Mesenchymal stem cell (in vitro differentiated cells and primary cell): Measurements from ENCODE around the gene TIGD3.

Experiments used
- DNase-seq: peaks from one replicate; pipeline ENCODE4 v3.0.0-alpha.2; 2013
- H2AFZ ChIP-seq: one replicate; pipeline ENCODE4 v1.6.1; 2013; ENCODE audit warnings: low read depth, mild to moderate bottlenecking, control low read depth, inconsistent platforms, low read length, moderate library complexity
- H2AK5ac ChIP-seq: 2 replicates; pipeline ENCODE4 v1.6.1; 2013; ENCODE audit warnings: low read length, moderate library complexity, mild to moderate bottlenecking, inconsistent platforms; ENCODE audit not compliant: severe bottlenecking
- H2BK120ac ChIP-seq: one replicate; pipeline ENCODE4 v1.6.1; 2013; ENCODE audit warnings: low read depth, mild to moderate bottlenecking, inconsistent platforms, low read length, moderate library complexity
- H2BK12ac ChIP-seq, 2 experiments: one replicate each; pipeline ENCODE4 v1.6.1; 2013; ENCODE audit warnings: inconsistent platforms in 2 of 2, low read length in 2 of 2, mild to moderate bottlenecking in 2 of 2, moderate library complexity in 2 of 2, control low read depth in 1 of 2
- H2BK15ac ChIP-seq: one replicate; pipeline ENCODE4 v1.6.1; 2013; ENCODE audit warnings: mild to moderate bottlenecking, low read depth, inconsistent platforms; ENCODE audit not compliant: poor library complexity, severe bottlenecking
- H2BK5ac ChIP-seq: 2 replicates; pipeline ENCODE4 v1.6.1; 2013; ENCODE audit warnings: low read depth, mild to moderate bottlenecking, low read length, control low read depth, inconsistent platforms; ENCODE audit not compliant: poor library complexity, severe bottlenecking
- H3K14ac ChIP-seq, 2 experiments: one replicate each; pipeline ENCODE4 v1.6.1; 2013; ENCODE audit warnings: inconsistent platforms in 2 of 2, low read length in 2 of 2, control low read depth in 1 of 2, mild to moderate bottlenecking in 1 of 2, moderate library complexity in 1 of 2
- H3K18ac ChIP-seq, 2 experiments: one replicate each; pipeline ENCODE4 v1.6.1; 2013; ENCODE audit warnings: inconsistent platforms in 2 of 2, low read length in 2 of 2, control low read depth in 1 of 2, low read depth in 1 of 2, mild to moderate bottlenecking in 1 of 2
- H3K23ac ChIP-seq, 2 experiments: one replicate each; pipeline ENCODE4 v1.6.1; 2013; ENCODE audit warnings: inconsistent platforms in 2 of 2, low read length in 2 of 2, mild to moderate bottlenecking in 2 of 2, moderate library complexity in 2 of 2, control low read depth in 1 of 2
- H3K27ac ChIP-seq: 2 replicates; pipeline ENCODE4 v1.5.1; 2013; ENCODE audit warnings: mild to moderate bottlenecking, moderate library complexity, low read length, control low read depth, inconsistent platforms; ENCODE audit not compliant: poor library complexity, severe bottlenecking
- H3K27me3 ChIP-seq, 2 experiments: 2 replicates each; pipeline versions ENCODE4 v1.6.1 to v1.7.0; 2013; ENCODE audit warnings: low read length in 2 of 2, mild to moderate bottlenecking in 2 of 2, moderate library complexity in 2 of 2, control low read depth in 1 of 2, inconsistent platforms in 1 of 2; ENCODE audit not compliant: control insufficient read depth in 1 of 2, insufficient read depth in 1 of 2
- H3K36me3 ChIP-seq, 2 experiments: 2 replicates each; pipeline versions ENCODE4 v1.6.1 to v1.7.0; 2013; ENCODE audit warnings: low read length in 2 of 2, control low read depth in 1 of 2, inconsistent platforms in 1 of 2, low read depth in 1 of 2, mild to moderate bottlenecking in 1 of 2; ENCODE audit not compliant: insufficient read depth in 2 of 2, control insufficient read depth in 1 of 2
- H3K4ac ChIP-seq, 2 experiments: one replicate each; pipeline ENCODE4 v1.6.1; 2013; ENCODE audit warnings: inconsistent platforms in 2 of 2, low read length in 2 of 2, mild to moderate bottlenecking in 2 of 2, moderate library complexity in 2 of 2, control low read depth in 1 of 2, low read depth in 1 of 2
- H3K4me1 ChIP-seq: 2 replicates; pipeline ENCODE4 v1.6.1; 2013; ENCODE audit warnings: low read depth, low read length, control low read depth; ENCODE audit not compliant: control insufficient read depth, insufficient read depth
- H3K4me2 ChIP-seq: 2 replicates; pipeline ENCODE4 v1.6.1; 2013; ENCODE audit warnings: low read length, mild to moderate bottlenecking, inconsistent platforms; ENCODE audit not compliant: poor library complexity, severe bottlenecking
- H3K4me3 ChIP-seq, 2 experiments: 2 replicates each; pipeline versions ENCODE4 v1.5.1 to v1.7.0; 2013; ENCODE audit warnings: low read length in 2 of 2, mild to moderate bottlenecking in 2 of 2, control low read depth in 1 of 2, low read depth in 1 of 2; ENCODE audit not compliant: insufficient read depth in 1 of 2
- H3K79me1 ChIP-seq: replicated peaks from 2 replicates; pipeline ENCODE4 v1.6.1; 2013; ENCODE audit warnings: mild to moderate bottlenecking, control low read depth, low read length, inconsistent platforms; ENCODE audit not compliant: poor library complexity, severe bottlenecking
- H3K9ac ChIP-seq: 2 replicates; pipeline ENCODE4 v1.7.0; 2013; ENCODE audit warnings: mild to moderate bottlenecking, low read length, moderate library complexity
- H3K9me3 ChIP-seq: 2 replicates; pipeline ENCODE4 v1.7.0; 2013; ENCODE audit warnings: mild to moderate bottlenecking, low read length; ENCODE audit not compliant: control insufficient read depth
- H4K8ac ChIP-seq: one replicate; pipeline ENCODE4 v1.6.1; 2013; ENCODE audit warnings: inconsistent platforms, mild to moderate bottlenecking, low read length, moderate library complexity
- H4K91ac ChIP-seq: one replicate; pipeline ENCODE4 v1.6.1; 2013; ENCODE audit warnings: mild to moderate bottlenecking, low read length, inconsistent platforms
- WGBS: methylation state at CpG from one replicate; pipeline ENCODE4 v1.1.7; 2013; ENCODE audit warnings: mixed read lengths; 5-methylcytosine and 5-hydroxymethylcytosine counted together

TIGD3 gene

DNA sequence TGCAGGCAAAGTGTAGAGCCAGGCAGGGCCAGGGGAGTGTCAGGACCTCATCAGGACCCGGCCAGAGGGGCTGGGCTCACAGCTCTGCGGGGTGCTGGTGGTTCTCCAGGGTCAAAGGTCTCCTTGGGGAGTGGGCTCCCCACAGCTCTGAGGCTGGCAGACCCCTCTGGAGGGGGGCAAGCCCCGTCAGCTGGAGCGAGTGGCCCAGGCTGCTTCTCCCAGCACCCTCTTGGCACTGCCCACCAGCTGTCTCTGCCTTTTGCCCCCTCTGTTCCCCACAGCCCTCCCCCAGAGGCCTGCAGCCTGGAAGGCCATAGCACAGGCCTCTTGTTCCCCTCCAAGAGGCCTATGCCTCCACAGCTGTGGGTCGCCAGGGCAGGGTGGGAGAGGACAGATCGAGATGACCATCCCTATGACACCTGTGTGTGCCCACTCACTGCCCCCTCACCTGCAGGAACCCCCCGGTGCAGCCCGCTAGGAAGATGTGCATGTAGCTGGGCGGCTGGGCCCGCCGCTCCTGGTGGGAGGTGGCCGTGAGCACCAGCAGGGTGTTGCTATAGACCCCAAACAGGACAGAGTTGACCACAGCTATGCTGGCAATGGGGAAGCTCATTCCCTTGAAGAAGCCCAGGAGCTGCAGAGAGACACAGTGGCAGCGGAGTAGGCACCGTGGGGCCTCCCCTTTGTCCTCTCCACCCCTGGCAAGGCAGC is 24.5 kb downstream of the TIGD3 start:
- Histone ChIP-seq H3K18ac (peak overlapping the region; percentile 7 to 63), H3K23ac (peak overlapping the region in 1 of 2 experiments; percentile 19), H4K91ac (peak overlapping the region; percentile 74), H4K8ac (no peak overlapping the region), H3K27ac (no peak overlapping the region), H3K79me1 (peaks cover 11% of the 10 kb centered on the region), H3K27me3 (no peaks in the 10 kb centered on the region), H3K4me3 (no peak overlapping the region), H3K4ac (peak overlapping the region in 1 of 2 experiments; percentile 15), H3K36me3 (no peaks in the 10 kb centered on the region), H3K4me1 (peaks cover 51% of the 10 kb centered on the region), H3K4me2 (no peak overlapping the region), H2AK5ac (peak overlapping the region; percentile 40), H3K14ac (no peak overlapping the region), H2BK15ac (no peak overlapping the region), H2BK12ac (peak overlapping the region; percentile 38 to 88), H2AFZ (no peak overlapping the region), H2BK5ac (no peak overlapping the region), H2BK120ac (no peak overlapping the region), H3K9ac (no peak overlapping the region), H3K9me3 (no peaks in the 10 kb centered on the region)
- no peak for DNase-seq
- 93% methylated on average over 14 of the region's 14 CpGs for WGBS

DNA sequence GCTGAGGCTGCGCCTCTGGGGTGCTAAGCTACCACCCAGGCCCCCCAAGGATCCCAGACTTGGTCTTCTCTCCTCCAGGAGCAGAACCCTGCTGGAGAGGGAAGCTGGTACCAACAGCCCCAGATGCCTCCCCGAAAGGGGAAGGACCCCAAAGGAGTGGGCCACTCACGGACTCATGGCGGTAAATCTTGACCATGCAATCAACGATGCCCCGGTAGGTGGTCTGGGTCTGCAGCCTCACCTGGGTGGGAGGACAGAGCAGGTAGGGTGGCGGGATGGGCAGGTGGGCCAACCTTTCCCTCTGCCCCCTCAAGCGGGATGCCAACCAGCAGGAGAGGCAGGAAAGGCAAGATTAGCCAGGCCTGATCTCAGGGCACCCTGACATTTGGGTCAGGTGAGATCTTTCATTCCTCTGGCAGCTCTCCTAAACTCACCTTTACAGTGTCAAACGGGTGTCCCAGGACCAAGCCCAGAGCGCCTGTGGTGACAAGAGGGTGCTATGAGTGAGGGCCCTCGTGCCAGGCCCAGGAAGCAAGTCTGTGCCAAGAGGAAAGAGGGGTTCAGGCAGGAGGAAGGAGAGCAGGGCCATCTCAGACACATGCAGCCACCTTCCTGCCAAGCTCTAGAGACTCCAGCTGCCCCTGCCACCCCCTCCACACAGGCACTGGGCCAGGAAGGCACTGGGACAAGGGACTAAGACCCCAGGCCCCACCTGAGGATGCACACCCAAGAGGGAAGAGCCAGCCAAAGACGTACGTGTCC is 25.3 kb downstream of the TIGD3 start:
- 92% methylated on average over 11 of the region's 13 CpGs for WGBS
- Histone ChIP-seq H4K8ac (no peak overlapping the region), H3K18ac (peak overlapping the region in 1 of 2 experiments; percentile 63), H3K4me1 (peaks cover 52% of the 10 kb centered on the region), H4K91ac (peak overlapping the region; percentile 43), H3K4ac (peak overlapping the region in 1 of 2 experiments; percentile 26), H2BK5ac (no peak overlapping the region), H2AFZ (no peak overlapping the region), H3K4me3 (no peak overlapping the region), H3K23ac (peak overlapping the region in 1 of 2 experiments; percentile 19), H2BK12ac (peak overlapping the region; percentile 12 to 98), H3K14ac (peak overlapping the region in 1 of 2 experiments; percentile 44), H3K9me3 (no peaks in the 10 kb centered on the region), H3K9ac (no peak overlapping the region), H3K27me3 (no peaks in the 10 kb centered on the region), H3K4me2 (no peak overlapping the region), H2AK5ac (peak overlapping the region; percentile 38), H2BK15ac (peak overlapping the region; percentile 95), H2BK120ac (peak overlapping the region; percentile 56), H3K27ac (no peak overlapping the region), H3K36me3 (no peaks in the 10 kb centered on the region), H3K79me1 (peaks cover 11% of the 10 kb centered on the region)
- no peak for DNase-seq

DNA sequence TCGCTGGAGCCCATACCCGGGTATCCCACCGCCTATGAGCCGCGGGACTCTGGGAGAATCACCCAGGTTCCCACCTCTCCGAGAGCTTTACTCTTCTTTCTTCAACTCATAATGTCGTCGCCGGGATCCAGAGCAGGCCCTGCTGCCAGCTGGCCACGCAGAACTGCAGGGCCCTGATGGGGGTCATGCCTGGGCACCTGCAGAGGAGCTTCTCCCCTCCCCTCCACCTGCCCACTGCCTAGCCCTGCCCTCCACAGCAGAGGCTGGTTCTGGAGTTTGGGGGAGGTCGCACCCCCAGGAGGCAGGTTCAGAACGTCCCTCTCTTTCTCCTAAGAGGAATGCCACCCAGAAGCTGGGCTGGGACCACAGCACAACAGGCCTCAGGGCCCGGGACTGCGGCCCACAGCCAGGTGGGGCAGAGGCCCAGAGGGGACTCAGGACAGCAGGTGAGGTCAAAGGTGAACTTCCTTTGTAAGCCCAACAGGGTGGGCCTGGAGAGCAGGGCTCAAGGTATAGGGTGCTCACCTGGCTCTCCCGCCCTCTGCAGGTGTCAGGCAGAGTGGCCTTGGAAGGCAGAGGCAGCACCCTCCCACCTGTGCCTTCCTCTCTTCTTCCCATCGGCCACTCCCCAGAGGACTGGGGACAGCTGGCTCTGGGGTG is 26.0 kb downstream of the TIGD3 start:
- H4K8ac ChIP-seq: peak overlapping the region; percentile 37
- H3K27ac ChIP-seq: no peak overlapping the region
- peaks cover 11% of the 10 kb centered on the region for H3K79me1 ChIP-seq
- H3K9ac ChIP-seq: no peak overlapping the region
- peak overlapping the region in 1 of 2 experiments; percentile 93 for H3K14ac ChIP-seq
- H3K4ac ChIP-seq: peak overlapping the region in 1 of 2 experiments; percentile 26
- 96% methylated on average over 16 of the region's 16 CpGs for WGBS
- DNase-seq: no peak
- peak overlapping the region; percentile 8 to 13 for H3K18ac ChIP-seq
- no peak overlapping the region for H3K23ac ChIP-seq
- H2BK12ac ChIP-seq: peak overlapping the region; percentile 49 to 98
- H2AK5ac ChIP-seq: peak overlapping the region; percentile 80
- H3K4me1 ChIP-seq: peaks cover 57% of the 10 kb centered on the region
- no peak overlapping the region for H3K4me3 ChIP-seq
- H3K27me3 ChIP-seq: no peaks in the 10 kb centered on the region
- no peaks in the 10 kb centered on the region for H3K36me3 ChIP-seq
- H4K91ac ChIP-seq: peak overlapping the region; percentile 90
- no peak overlapping the region for H2AFZ ChIP-seq
- H3K4me2 ChIP-seq: no peak overlapping the region
- H3K9me3 ChIP-seq: no peaks in the 10 kb centered on the region
- no peak overlapping the region for H2BK5ac ChIP-seq
- peak overlapping the region; percentile 56 for H2BK120ac ChIP-seq
- peak overlapping the region; percentile 95 for H2BK15ac ChIP-seq

DNA sequence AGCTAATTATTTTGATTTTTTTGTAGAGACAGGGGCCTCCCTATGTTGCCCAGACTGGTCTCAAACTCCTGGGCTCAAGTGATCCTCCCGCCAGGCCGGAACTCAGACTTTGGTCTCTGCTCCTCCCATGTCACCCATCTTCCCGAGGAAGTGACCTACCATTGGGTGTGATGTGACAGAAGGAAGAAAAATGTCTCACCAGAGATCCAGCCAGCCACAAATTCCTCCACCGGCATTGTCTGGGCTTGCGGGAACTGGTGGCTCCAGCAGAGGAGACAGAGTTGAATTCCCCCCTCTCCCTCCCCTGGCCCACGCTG is 27.1 kb downstream of the TIGD3 start:
- Histone ChIP-seq H2BK120ac (peak overlapping the region; percentile 95), H3K9ac (peak overlapping the region; percentile 91), H3K23ac (no peak overlapping the region), H2BK15ac (peak overlapping the region; percentile 23), H2AFZ (peak overlapping the region; percentile 65), H4K91ac (peak overlapping the region; percentile 98), H3K4me3 (peak overlapping the region; percentile 33 to 68), H3K18ac (peak overlapping the region; percentile 95 to 97), H2BK12ac (peak overlapping the region; percentile 94 to 99), H3K14ac (no peak overlapping the region), H3K4ac (peak overlapping the region; percentile 88 to 97), H3K27ac (peak overlapping the region; percentile 98), H3K4me1 (peaks cover 61% of the 10 kb centered on the region), H3K4me2 (peak overlapping the region; percentile 67), H3K9me3 (no peaks in the 10 kb centered on the region), H4K8ac (peak overlapping the region; percentile 85), H3K27me3 (no peaks in the 10 kb centered on the region), H2AK5ac (no peak overlapping the region), H3K36me3 (no peaks in the 10 kb centered on the region), H2BK5ac (peak overlapping the region; percentile 97), H3K79me1 (peaks cover 16% of the 10 kb centered on the region)
- WGBS: 1% methylated on average over 4 of the region's 6 CpGs
- DNase-seq: peak; percentile 90
